Esophagus muscularis mucosa (tissue), 4 donors: Measurements from ENCODE around the gene ETV6. TPM values are rescaled to one million over a fixed set of nuclear protein-coding genes. Genes with fewer than 3 reads are reported as not detected.

ENCODE experiments used
- DNase-seq: peaks from one replicate; pipeline ENCODE4 v3.0.0-alpha.2; 2017; ENCODE audit errors: extremely low spot score
- H3K27ac ChIP-seq, 4 donors: fragments of 200-600 bp; sonication (generic); replicated peaks in 1 of 4; 1 replicate in 3 of 4; 2 replicates in 1 of 4; pipeline ENCODE4 v1.5.1; 2016 to 2019; ENCODE audit warnings: mild to moderate bottlenecking in 1 of 4
- H3K27me3 ChIP-seq, 4 donors: fragments of 200-600 bp; sonication (generic); one replicate each; pipeline versions ENCODE4 v1.5.1 to v1.6.0; 2016 to 2019
- H3K36me3 ChIP-seq, 4 donors: fragments of 200-600 bp; sonication (generic); one replicate each; pipeline ENCODE4 v1.5.1; 2016 to 2019
- H3K4me1 ChIP-seq, 4 donors: fragments of 200-600 bp; sonication (generic); one replicate each; pipeline ENCODE4 v1.5.1; 2016 to 2019
- H3K4me3 ChIP-seq, 4 donors: fragments of 200-600 bp; sonication (generic); 1 replicate in 2 of 4; 2 replicates in 2 of 4; pipeline ENCODE4 v1.5.1; 2016 to 2019; ENCODE audit warnings: mild to moderate bottlenecking in 4 of 4, moderate library complexity in 1 of 4
- H3K9me3 ChIP-seq, 4 donors: fragments of 200-600 bp; sonication (generic); 1 replicate in 3 of 4; 2 replicates in 1 of 4; pipeline ENCODE4 v1.5.1; 2016 to 2019
- CTCF ChIP-seq, 3 experiments: fragments of 200-600 bp in 2 of 3; fragments of 450-650 bp in 1 of 3; sonication (generic) in 2 of 3; IDR thresholded peaks; one replicate each; pipeline ENCODE4 v1.5.1; 2017 to 2019; ENCODE audit warnings: antibody characterized with exemption in 3 of 3, mild to moderate bottlenecking in 2 of 3, moderate library complexity in 1 of 3
- EP300 ChIP-seq: sonication (generic); formaldehyde crosslinking; IDR thresholded peaks from one replicate; pipeline ENCODE4 v1.6.1; 2017; ENCODE audit warnings: antibody characterized with exemption
- POLR2A ChIP-seq: fragments of 450-650 bp; IDR thresholded peaks from one replicate; pipeline ENCODE4 v1.6.1; 2017; ENCODE audit warnings: antibody characterized with exemption, moderate library complexity, mild to moderate bottlenecking, low read depth
- POLR2AphosphoS5 ChIP-seq, 2 donors: sonication (generic); formaldehyde crosslinking; IDR thresholded peaks; one replicate each; pipeline ENCODE4 v1.6.1; 2017; ENCODE audit warnings: antibody characterized with exemption in 2 of 2
- WGBS: methylation state at CpG from one replicate; pipeline ENCODE4 v1.1.5; 2018; 5-methylcytosine and 5-hydroxymethylcytosine counted together
- intact Hi-C: fragments of 100-400 bp; cut with DNase I; formaldehyde crosslinking; loops from one replicate; pipeline ENCODE4 v1.15.1; 2023
- total RNA-seq, 4 donors: library from RNA; depleted of rRNA; stranded (reverse); fragments of >200 nt; gene quantifications; one replicate each; pipeline versions ENCODE4 v1.1.0 to v1.2.1, GENCODE V29; 2016

ETV6 gene
- total RNA-seq, 4 donors from 2014 or later, result 22.4 to 29.6 (median 25.3) TPM

GRCh38 chr12:11694528-11694927 is 45.1 kb downstream of the ETV6 start:
- intact Hi-C loops, result no loop called here
- H3K4me3 ChIP-seq, result no peak overlapping the region
- 50% methylated on average over 5 of the region's 5 CpGs for WGBS

DNA sequence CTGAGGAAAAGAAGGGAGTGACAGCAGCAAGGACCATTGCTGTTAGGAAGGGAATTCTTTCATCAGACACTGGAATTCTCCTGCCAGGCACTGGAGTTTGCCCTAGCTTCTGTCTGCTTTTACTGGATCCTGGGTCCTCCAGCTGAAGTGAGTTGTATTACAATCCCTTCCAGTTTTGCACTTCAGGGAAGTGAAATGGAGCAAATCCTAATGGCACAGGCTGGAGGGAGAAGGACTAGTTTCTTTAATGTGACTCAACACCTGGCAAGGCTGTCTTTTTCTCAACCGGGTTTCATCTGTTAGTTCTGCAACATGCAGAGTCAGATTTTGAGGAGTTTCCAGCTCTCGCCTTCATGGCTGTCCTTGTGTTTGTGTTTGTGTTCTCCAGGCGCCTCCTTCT is 45.8 kb downstream of the ETV6 start:
- Histone ChIP-seq H3K4me3 (no peak overlapping the region), H3K4me1 (peaks cover 0 to 71% (median 67%) of the 10 kb centered on the region in 4 donors), H3K36me3 (no peaks in the 10 kb centered on the region), H3K9me3 (no peaks in the 10 kb centered on the region), H3K27me3 (no peaks in the 10 kb centered on the region), H3K27ac (peak overlapping the region; percentile 42 to 71 (median 66))
- DNase-seq, result no peak
- 34% methylated on average over 3 of the region's 3 CpGs for WGBS
- intact Hi-C loops, result loop anchor here (5.0 kb wide), 1 partner anchor 38 kb away; no protein-coding TSS in a partner anchor
- TF ChIP-seq POLR2AphosphoS5 (IDR thresholded peaks at IDR 0.05) (peak in 1 of 2 donors; percentile 41), POLR2A (no peak)

More at GRCh38 chr12:11694528-11694927, 45.1 kb downstream of the ETV6 start:
- Histone ChIP-seq H3K9me3 (no peaks in the 10 kb centered on the region), H3K27ac (peak overlapping the region; percentile 42 to 71 (median 66)), H3K4me1 (peaks cover 0 to 77% (median 68%) of the 10 kb centered on the region in 4 donors), H3K36me3 (no peaks in the 10 kb centered on the region), H3K27me3 (no peaks in the 10 kb centered on the region)
- TF ChIP-seq POLR2AphosphoS5 (IDR thresholded peaks at IDR 0.05) (peak in 1 of 2 donors; percentile 10), CTCF (IDR thresholded peaks at IDR 0.05) (no peak), POLR2A (no peak), EP300 (no peak)
- no peak for DNase-seq

GRCh38 chr12:11696084-11696483 is 46.6 kb downstream of the ETV6 start:
- intact Hi-C loops, result loop anchor here (5.0 kb wide), 1 partner anchor 39 kb away; no protein-coding TSS in a partner anchor
- H3K4me1 ChIP-seq, result peaks cover 3 to 76% (median 74%) of the 10 kb centered on the region in 4 donors
- WGBS, result 83% methylated on average over 3 of the region's 3 CpGs
- no peaks in the 10 kb centered on the region for H3K27me3 ChIP-seq
- H3K36me3 ChIP-seq, result no peaks in the 10 kb centered on the region
- DNase-seq, result no peak
- no peaks in the 10 kb centered on the region for H3K9me3 ChIP-seq
- TF ChIP-seq POLR2A, result no peak
- no peak for TF ChIP-seq CTCF (IDR thresholded peaks at IDR 0.05)
- TF ChIP-seq POLR2AphosphoS5 (IDR thresholded peaks at IDR 0.05), result no peak
- TF ChIP-seq EP300, result no peak
- H3K4me3 ChIP-seq, result no peak overlapping the region
- peak overlapping the region; percentile 42 to 71 (median 66) for H3K27ac ChIP-seq

GRCh38 chr12:11697131-11697530 is 47.7 kb downstream of the ETV6 start:
- no peaks in the 10 kb centered on the region for H3K27me3 ChIP-seq
- peak overlapping the region; percentile 23 to 80 (median 51) for H3K27ac ChIP-seq
- no peaks in the 10 kb centered on the region for H3K9me3 ChIP-seq
- no peak for TF ChIP-seq EP300
- TF ChIP-seq POLR2AphosphoS5 (IDR thresholded peaks at IDR 0.05), result no peak
- TF ChIP-seq CTCF (IDR thresholded peaks at IDR 0.05), result no peak
- no peak for TF ChIP-seq POLR2A
- DNase-seq, result no peak
- H3K4me1 ChIP-seq, result peaks cover 9 to 87% (median 83%) of the 10 kb centered on the region in 4 donors
- H3K4me3 ChIP-seq, result no peak overlapping the region
- H3K36me3 ChIP-seq, result no peaks in the 10 kb centered on the region
- 87% methylated on average over 5 of the region's 5 CpGs for WGBS
- intact Hi-C loops, result loop anchor here (5.0 kb wide), 1 partner anchor 40 kb away; no protein-coding TSS in a partner anchor

DNA sequence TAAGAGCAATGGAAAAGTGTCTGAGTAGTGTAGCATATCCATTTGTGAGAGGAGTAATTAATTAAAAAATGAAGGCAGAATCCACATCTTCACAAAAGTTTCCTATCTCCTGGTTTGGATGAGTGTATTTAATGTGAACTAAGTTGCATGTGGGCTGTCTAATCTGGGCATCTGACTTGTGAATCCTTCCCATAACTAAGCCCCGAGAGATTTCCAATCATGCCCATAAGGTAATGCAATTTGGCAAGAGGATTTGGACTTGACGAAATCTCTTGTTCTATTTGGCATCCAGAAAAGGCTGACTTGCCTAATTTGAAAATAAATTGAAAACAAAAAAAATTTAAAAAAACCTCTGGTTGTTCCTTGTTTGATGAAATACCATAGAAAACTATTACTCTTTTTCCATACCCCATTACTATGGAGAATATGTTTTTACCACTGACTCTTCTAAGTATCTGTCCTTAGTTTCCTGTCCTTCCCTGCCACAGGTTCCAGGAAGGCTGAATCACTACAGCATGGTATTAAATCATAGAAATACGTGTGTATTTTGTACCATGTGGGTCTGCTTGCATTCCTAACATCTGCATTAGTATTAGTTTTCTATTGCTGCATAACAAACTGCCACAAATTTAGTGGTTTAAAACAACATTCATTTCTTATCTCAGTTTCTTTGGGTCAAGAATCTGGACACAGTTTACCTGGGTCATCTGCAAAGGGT is 48.4 kb downstream of the ETV6 start:
- H3K9me3 ChIP-seq, result no peaks in the 10 kb centered on the region
- no peaks in the 10 kb centered on the region for H3K36me3 ChIP-seq
- TF ChIP-seq POLR2AphosphoS5 (IDR thresholded peaks at IDR 0.05) (peak in 1 of 2 donors; percentile 32), EP300 (peak; percentile 2), POLR2A (no peak), CTCF (IDR thresholded peaks at IDR 0.05) (no peak)
- intact Hi-C loops, result loop anchor here (5.0 kb wide), 1 partner anchor 41 kb away; no protein-coding TSS in a partner anchor
- no peak for DNase-seq
- WGBS, result 54% methylated on average over 3 of the region's 3 CpGs
- peaks cover 10 to 89% (median 79%) of the 10 kb centered on the region in 4 donors for H3K4me1 ChIP-seq
- no peaks in the 10 kb centered on the region for H3K27me3 ChIP-seq
- no peak overlapping the region for H3K4me3 ChIP-seq
- peak overlapping the region; percentile 45 to 80 (median 52) for H3K27ac ChIP-seq
